PC-9 (cell line): Measurements from ENCODE around the gene CR2. TPM values are rescaled to one million over a fixed set of nuclear protein-coding genes. Genes with fewer than 3 reads are reported as not detected.
"Not testable (repeated sequence)": the region's sequence is repeated elsewhere in the genome, so short reads cannot be mapped to it uniquely, and the experiment has no call there.

ENCODE experiments used
- BruUV-seq: library from RNA; stranded (reverse); fragments of 400-500 nt; replicated peaks from 2 replicates; lab custom pipeline; 2021; lab: Mats Ljungman, UMichigan
- CTCF ChIA-PET: fragments of 300-600 bp; sonication (Branson Sonifier 250); formaldehyde crosslinking; loops from one replicate; lab custom pipeline; 2022; ENCODE audit warnings: antibody characterized with exemption; lab: Charles Lee
- POLR2A ChIA-PET: fragments of 300-600 bp; sonication (Branson Sonifier 250); formaldehyde crosslinking; loops from one replicate; lab custom pipeline; 2022; ENCODE audit warnings: antibody characterized with exemption; ENCODE audit not compliant: unreplicated experiment; lab: Charles Lee
- DNase-seq, 2 experiments: peaks; one replicate each; pipeline versions ENCODE4 v3.0.0 to v3.0.0-alpha.2; 2015 to 2022; ENCODE audit warnings: mixed read lengths in 1 of 2
- H2AFZ ChIP-seq: fragments of 200-600 bp; sonication (generic); 2 replicates; pipeline ENCODE4 v1.8.1; 2017; ENCODE audit warnings: antibody characterized with exemption
- H3F3A ChIP-seq: fragments of 200-600 bp; sonication (generic); 2 replicates; pipeline ENCODE4 v1.8.1; 2017; ENCODE audit warnings: antibody characterized with exemption, mild to moderate bottlenecking, low read depth; ENCODE audit not compliant: insufficient read depth
- H3K27ac ChIP-seq: fragments of 200-600 bp; sonication (generic); 2 replicates; pipeline ENCODE4 v1.6.1; 2016; ENCODE audit warnings: mixed run types
- H3K27me3 ChIP-seq: fragments of 200-600 bp; sonication (generic); 2 replicates; pipeline ENCODE4 v1.6.1; 2016; ENCODE audit warnings: low read depth, mixed run types; ENCODE audit not compliant: insufficient read depth
- H3K36me3 ChIP-seq: fragments of 200-600 bp; sonication (generic); 2 replicates; pipeline ENCODE4 v1.6.1; 2016; ENCODE audit warnings: low read depth, mixed run types
- H3K4me1 ChIP-seq: fragments of 200-600 bp; sonication (generic); replicated peaks from 2 replicates; pipeline ENCODE4 v1.6.1; 2016; ENCODE audit warnings: mixed run types; ENCODE audit not compliant: insufficient read depth
- H3K4me2 ChIP-seq: fragments of 200-600 bp; sonication (generic); 2 replicates; pipeline ENCODE4 v1.6.1; 2017; ENCODE audit warnings: mixed run types
- H3K4me3 ChIP-seq: fragments of 200-600 bp; sonication (generic); 2 replicates; pipeline ENCODE4 v1.6.1; 2016; ENCODE audit warnings: mixed run types
- H3K79me2 ChIP-seq: fragments of 200-600 bp; sonication (generic); 2 replicates; pipeline ENCODE4 v1.6.1; 2017; ENCODE audit warnings: low read depth, mixed run types
- H3K9me2 ChIP-seq: fragments of 200-600 bp; sonication (generic); 2 replicates; pipeline ENCODE4 v1.8.1; 2017; ENCODE audit warnings: mild to moderate bottlenecking; ENCODE audit not compliant: insufficient read depth
- H3K9me3 ChIP-seq: fragments of 200-600 bp; sonication (generic); 2 replicates; pipeline ENCODE4 v1.8.1; 2016; ENCODE audit warnings: low read depth; ENCODE audit not compliant: insufficient read depth
- H4K20me1 ChIP-seq: fragments of 200-600 bp; sonication (generic); 2 replicates; pipeline ENCODE4 v1.8.1; 2017; ENCODE audit not compliant: insufficient read depth
- EZH2 ChIP-seq: fragments of 200-600 bp; sonication (generic); IDR thresholded peaks from 2 replicates; pipeline ENCODE4 v1.8.0; 2017; ENCODE audit warnings: antibody characterized with exemption, low read depth
- intact Hi-C: fragments of 100-400 bp; cut with micrococcal nuclease; formaldehyde crosslinking; loops from one replicate; pipeline ENCODE4 v1.10.0; 2022; ENCODE audit not compliant: unreplicated experiment
- total RNA-seq: library from RNA; stranded (reverse); gene quantifications from 2 replicates; pipeline ENCODE4 v1.2.3, GENCODE V29; 2021
- TF ChIP-seq, protein P1 (sequence below): fragments of 200-600 bp; sonication (generic); conservative IDR thresholded peaks from 2 replicates; pipeline ENCODE4 v1.6.1; 2017; ENCODE audit warnings: mixed run types, antibody characterized with exemption, mild to moderate bottlenecking, moderate library complexity

Gene CR2
- total RNA-seq, 1 experiment from 2014 or later: 4.3 TPM

DNA sequence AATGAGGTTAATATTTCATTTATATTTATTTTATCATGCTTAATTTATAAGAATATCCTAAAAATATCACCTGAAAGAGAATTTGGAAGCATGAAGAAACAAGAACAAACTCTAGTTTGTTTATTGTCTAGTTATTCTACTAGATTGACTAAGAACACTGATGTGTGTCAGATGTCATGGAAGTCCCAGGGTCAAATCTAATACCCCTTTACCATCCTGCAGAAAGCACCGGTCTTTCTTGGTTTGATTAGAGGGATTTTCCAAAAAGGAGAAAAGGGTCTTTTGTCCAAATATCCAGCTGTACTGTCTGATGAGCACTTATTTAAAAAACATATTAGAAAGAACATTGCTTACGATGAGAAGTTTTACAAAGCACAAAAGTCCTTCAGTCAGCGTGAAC lies 20.7 kb upstream of the CR2 start:
- ChIA-PET POLR2A (no interaction called here), CTCF (no interaction called here)
- no peak overlapping the region for H3K4me2 ChIP-seq

DNA sequence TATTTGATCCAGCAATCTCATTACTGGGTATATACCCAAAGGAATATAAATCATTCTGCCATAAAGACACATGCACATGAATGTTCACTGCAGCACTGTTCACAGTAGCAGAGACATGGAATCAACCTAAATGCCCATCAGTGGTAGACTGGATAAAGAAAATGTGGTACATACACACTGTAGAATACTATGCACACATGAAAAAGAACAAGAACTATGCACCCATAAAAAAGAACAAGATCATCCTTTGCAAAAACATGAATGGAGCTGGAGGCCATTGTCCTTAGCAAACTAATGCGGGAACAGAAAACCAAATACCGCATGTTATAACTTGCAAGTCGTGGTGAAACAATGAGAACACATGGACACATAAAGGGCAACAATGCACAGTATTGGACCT lies 17.4 kb upstream of the CR2 start:
- DNase-seq, H3K9me2 ChIP-seq, H3K79me2 ChIP-seq, H3K27me3 ChIP-seq, POLR2A ChIA-PET, H3K9me3 ChIP-seq, H3F3A ChIP-seq, H4K20me1 ChIP-seq, H2AFZ ChIP-seq, BruUV-seq, intact Hi-C loops, H3K36me3 ChIP-seq, H3K4me1 ChIP-seq, CTCF ChIA-PET, H3K4me2 ChIP-seq, H3K27ac ChIP-seq, H3K4me3 ChIP-seq: not testable (repeated sequence)

More for the DNA sequence above, 20.7 kb upstream of the CR2 start:
- Histone ChIP-seq H3K36me3 (no peaks in the 10 kb centered on the region), H3K27me3 (peaks cover 3% of the 10 kb centered on the region; the same call in 1 of the 2 replicates), H3K4me3 (no peak overlapping the region), H3K4me1 (no peaks in the 10 kb centered on the region), H3F3A (no peaks in the 10 kb centered on the region), H3K27ac (no peak overlapping the region), H3K79me2 (no peaks in the 10 kb centered on the region), H2AFZ (no peak overlapping the region), H3K9me2 (no peaks in the 10 kb centered on the region), H4K20me1 (no peaks in the 10 kb centered on the region), H3K9me3 (no peaks in the 10 kb centered on the region)
- TF ChIP-seq, protein P1, sequence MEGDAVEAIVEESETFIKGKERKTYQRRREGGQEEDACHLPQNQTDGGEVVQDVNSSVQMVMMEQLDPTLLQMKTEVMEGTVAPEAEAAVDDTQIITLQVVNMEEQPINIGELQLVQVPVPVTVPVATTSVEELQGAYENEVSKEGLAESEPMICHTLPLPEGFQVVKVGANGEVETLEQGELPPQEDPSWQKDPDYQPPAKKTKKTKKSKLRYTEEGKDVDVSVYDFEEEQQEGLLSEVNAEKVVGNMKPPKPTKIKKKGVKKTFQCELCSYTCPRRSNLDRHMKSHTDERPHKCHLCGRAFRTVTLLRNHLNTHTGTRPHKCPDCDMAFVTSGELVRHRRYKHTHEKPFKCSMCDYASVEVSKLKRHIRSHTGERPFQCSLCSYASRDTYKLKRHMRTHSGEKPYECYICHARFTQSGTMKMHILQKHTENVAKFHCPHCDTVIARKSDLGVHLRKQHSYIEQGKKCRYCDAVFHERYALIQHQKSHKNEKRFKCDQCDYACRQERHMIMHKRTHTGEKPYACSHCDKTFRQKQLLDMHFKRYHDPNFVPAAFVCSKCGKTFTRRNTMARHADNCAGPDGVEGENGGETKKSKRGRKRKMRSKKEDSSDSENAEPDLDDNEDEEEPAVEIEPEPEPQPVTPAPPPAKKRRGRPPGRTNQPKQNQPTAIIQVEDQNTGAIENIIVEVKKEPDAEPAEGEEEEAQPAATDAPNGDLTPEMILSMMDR: no peak
- no peak for TF ChIP-seq EZH2
- no peak for DNase-seq
- BruUV-seq: no TSS peak
- intact Hi-C loops: no loop called here

DNA sequence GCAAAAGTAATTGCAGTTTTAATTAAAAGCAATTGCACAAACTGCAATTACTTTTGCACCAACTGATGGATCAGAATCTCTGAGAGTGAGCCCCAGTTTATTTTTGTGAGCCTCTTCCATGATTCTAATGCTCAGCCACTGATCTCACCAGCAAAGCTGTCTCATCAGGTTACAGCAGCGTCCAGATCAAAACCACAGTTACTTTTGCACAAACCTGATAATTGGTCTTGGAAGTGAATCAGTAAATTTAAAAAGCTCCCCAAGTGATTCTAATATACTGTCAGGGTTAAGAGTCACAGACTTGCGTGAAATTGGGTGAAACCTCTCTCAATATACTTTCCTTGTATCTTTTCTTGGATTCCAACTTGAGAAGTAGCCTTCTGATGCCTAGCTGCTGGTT lies 13.5 kb upstream of the CR2 start:
- no peaks in the 10 kb centered on the region for H3F3A ChIP-seq
- H3K36me3 ChIP-seq: no peaks in the 10 kb centered on the region
- no peak for DNase-seq
- no peak overlapping the region for H3K4me3 ChIP-seq
- H3K9me3 ChIP-seq: no peaks in the 10 kb centered on the region
- no peaks in the 10 kb centered on the region for H3K4me1 ChIP-seq
- intact Hi-C loops: no loop called here
- no peaks in the 10 kb centered on the region for H4K20me1 ChIP-seq
- no peak overlapping the region for H3K27ac ChIP-seq
- ChIA-PET POLR2A (no interaction called here), CTCF (interaction anchor here (0.7 kb wide), 1 partner anchor 120 kb away, joined by 4 read pairs; no protein-coding TSS in a partner anchor)
- no TSS peak for BruUV-seq
- no peaks in the 10 kb centered on the region for H3K79me2 ChIP-seq
- TF ChIP-seq, protein P1: no peak
- no peak for TF ChIP-seq EZH2
- H3K27me3 ChIP-seq: no peaks in the 10 kb centered on the region
- no peak overlapping the region for H3K4me2 ChIP-seq
- H2AFZ ChIP-seq: no peak overlapping the region
- H3K9me2 ChIP-seq: no peaks in the 10 kb centered on the region
